Gastrocnemius medialis (tissue), 4 donors: ENCODE results near the gene CNTN2.

ENCODE experiments used
- CTCF ChIP-seq, 5 experiments: fragments of 450-650 bp in 3 of 5; fragments of 200-600 bp in 2 of 5; sonication (generic) in 2 of 5; IDR thresholded peaks in 4 of 5; conservative IDR thresholded peaks in 1 of 5; 1 replicate in 4 of 5; 2 replicates in 1 of 5; pipeline ENCODE4 v1.5.1; 2016 to 2019; ENCODE audit warnings: antibody characterized with exemption in 5 of 5, mild to moderate bottlenecking in 3 of 5, moderate library complexity in 3 of 5
- POLR2A ChIP-seq, 2 donors: fragments of 450-650 bp; IDR thresholded peaks; one replicate each; pipeline ENCODE4 v1.6.1; 2017; ENCODE audit warnings: antibody characterized with exemption in 2 of 2, mild to moderate bottlenecking in 2 of 2, moderate library complexity in 2 of 2

GRCh38 chr1:205026181-205026580 is 16.8 kb upstream of the CNTN2 start:
- TF ChIP-seq CTCF (IDR thresholded peaks at IDR 0.05 in 4 of 5, conservative IDR thresholded peaks at IDR 0.05 in 1 of 5) (no peak), POLR2A (IDR thresholded peaks at IDR 0.05) (no peak)
